Testis (tissue), 3 donors: ENCODE measurements around the gene VWA5B1. TPM values are rescaled to one million over a fixed set of nuclear protein-coding genes. Genes with fewer than 3 reads are reported as not detected.
A peak's percentile ranks its signal among the peaks of the same experiment; 100 is the strongest.

ENCODE experiments used
- DNase-seq: peaks from one replicate; pipeline ENCODE4 v3.0.0-alpha.2; 2019
- H3K27ac ChIP-seq, 2 donors: fragments of 200-600 bp; sonication (generic); one replicate each; pipeline ENCODE4 v1.5.1; 2019
- H3K27me3 ChIP-seq: fragments of 200-600 bp; sonication (generic); one replicate; pipeline ENCODE4 v1.5.1; 2019
- H3K36me3 ChIP-seq: fragments of 200-600 bp; sonication (generic); one replicate; pipeline ENCODE4 v1.5.1; 2017; ENCODE audit warnings: low read depth; ENCODE audit errors: missing control alignments
- H3K4me1 ChIP-seq: fragments of 200-600 bp; sonication (generic); one replicate; pipeline ENCODE4 v1.5.1; 2019
- H3K4me3 ChIP-seq, 2 donors: fragments of 200-600 bp; sonication (generic); one replicate each; pipeline ENCODE4 v1.5.1; 2017 to 2019
- H3K9me3 ChIP-seq: fragments of 200-600 bp; sonication (generic); one replicate; pipeline ENCODE4 v1.5.1; 2017
- POLR2A ChIP-seq: fragments of 450-650 bp; IDR thresholded peaks from one replicate; pipeline ENCODE4 v1.6.1; 2017; ENCODE audit warnings: antibody characterized with exemption, mild to moderate bottlenecking, moderate library complexity
- WGBS, 2 donors: methylation state at CpG; one replicate each; pipeline ENCODE4 v1.1.5; 2018; 5-methylcytosine and 5-hydroxymethylcytosine counted together
- intact Hi-C: fragments of 100-400 bp; cut with DNase I; formaldehyde crosslinking; loops from one replicate; pipeline ENCODE4 v1.15.1; 2023; ENCODE audit warnings: low total_unique reads
- polyA plus RNA-seq: library from polyadenylated mRNA; stranded (reverse); fragments of 350-450 nt; fragmentation: Illumina TruSeq; extraction: RNeasy Lipid Tissue Mini Kit (QIAGEN cat#74804); gene quantifications from one replicate; pipeline ENCODE4 v1.2.3, GENCODE V29; 2014; ENCODE audit warnings: low read depth, low replicate concordance; ENCODE audit not compliant: insufficient read depth
- total RNA-seq, 2 donors: library from RNA; depleted of rRNA; stranded (reverse); fragments of >200 nt; gene quantifications; one replicate each; pipeline ENCODE4 v1.2.3, GENCODE V29; 2016
- TF ChIP-seq, protein P1 (sequence below), 3 experiments: fragments of 450-650 bp in 2 of 3; fragments of 200-600 bp in 1 of 3; sonication (generic) in 1 of 3; IDR thresholded peaks; one replicate each; pipeline ENCODE4 v1.5.1; 2016 to 2019; ENCODE audit warnings: antibody characterized with exemption in 3 of 3, mild to moderate bottlenecking in 2 of 3, moderate library complexity in 1 of 3

VWA5B1 gene
- total and polyA plus RNA-seq, 3 donors from 2014 or later, result 13.1 to 23.0 (median 16.2) TPM

DNA sequence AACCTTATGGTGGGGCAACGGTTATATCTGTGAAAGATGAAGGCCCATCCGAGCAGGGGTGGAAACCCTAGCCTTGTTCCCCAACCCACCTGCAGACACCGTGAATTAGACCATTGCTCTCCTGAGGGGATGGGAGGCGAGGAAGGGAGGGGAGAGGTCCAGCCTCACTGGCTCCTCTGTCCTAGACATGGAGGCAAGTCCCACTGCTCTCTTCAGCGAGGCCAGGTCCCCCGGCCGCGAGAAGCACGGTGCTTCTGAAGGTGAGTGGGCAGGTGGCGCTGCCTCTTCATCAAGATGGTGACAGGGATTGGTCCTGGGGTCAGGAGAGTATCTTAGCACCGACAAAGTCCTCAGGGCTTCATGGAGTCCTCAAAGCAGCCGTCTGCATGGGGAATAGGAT, 59.3 kb downstream of the VWA5B1 start:
- no peak for DNase-seq
- no peaks in the 10 kb centered on the region for H3K4me1 ChIP-seq
- TF ChIP-seq POLR2A, result no peak
- TF ChIP-seq, protein P1, sequence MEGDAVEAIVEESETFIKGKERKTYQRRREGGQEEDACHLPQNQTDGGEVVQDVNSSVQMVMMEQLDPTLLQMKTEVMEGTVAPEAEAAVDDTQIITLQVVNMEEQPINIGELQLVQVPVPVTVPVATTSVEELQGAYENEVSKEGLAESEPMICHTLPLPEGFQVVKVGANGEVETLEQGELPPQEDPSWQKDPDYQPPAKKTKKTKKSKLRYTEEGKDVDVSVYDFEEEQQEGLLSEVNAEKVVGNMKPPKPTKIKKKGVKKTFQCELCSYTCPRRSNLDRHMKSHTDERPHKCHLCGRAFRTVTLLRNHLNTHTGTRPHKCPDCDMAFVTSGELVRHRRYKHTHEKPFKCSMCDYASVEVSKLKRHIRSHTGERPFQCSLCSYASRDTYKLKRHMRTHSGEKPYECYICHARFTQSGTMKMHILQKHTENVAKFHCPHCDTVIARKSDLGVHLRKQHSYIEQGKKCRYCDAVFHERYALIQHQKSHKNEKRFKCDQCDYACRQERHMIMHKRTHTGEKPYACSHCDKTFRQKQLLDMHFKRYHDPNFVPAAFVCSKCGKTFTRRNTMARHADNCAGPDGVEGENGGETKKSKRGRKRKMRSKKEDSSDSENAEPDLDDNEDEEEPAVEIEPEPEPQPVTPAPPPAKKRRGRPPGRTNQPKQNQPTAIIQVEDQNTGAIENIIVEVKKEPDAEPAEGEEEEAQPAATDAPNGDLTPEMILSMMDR (IDR thresholded peaks at IDR 0.05), result no peak
- intact Hi-C loops, result no loop called here
- no peaks in the 10 kb centered on the region for H3K27me3 ChIP-seq
- H3K9me3 ChIP-seq, result no peaks in the 10 kb centered on the region
- H3K36me3 ChIP-seq, result no peaks in the 10 kb centered on the region
- H3K4me3 ChIP-seq, result no peak overlapping the region
- H3K27ac ChIP-seq, result no peak overlapping the region
- 73 to 94% methylated on average over 3 to 12 of the region's 12 CpGs for WGBS, 2 donors

DNA sequence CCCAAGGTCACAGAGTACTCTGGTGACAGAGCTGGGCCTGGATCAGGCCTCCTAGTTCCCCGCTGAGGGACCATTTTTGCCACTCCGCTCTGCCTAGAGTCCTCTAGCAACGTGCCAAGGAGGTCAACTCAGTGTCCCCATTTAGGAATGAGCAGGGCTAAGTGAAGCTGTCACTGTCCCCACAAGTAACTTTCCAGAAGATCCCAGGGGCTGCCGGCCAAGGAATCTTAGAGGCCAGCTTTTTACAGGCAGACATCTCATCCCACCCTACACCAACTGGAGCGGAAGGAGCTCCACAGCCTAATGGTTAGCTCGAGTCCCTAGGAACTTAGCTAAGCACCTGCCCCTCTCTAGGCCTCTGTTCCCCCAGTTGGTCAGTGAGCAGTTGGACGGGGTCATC, 59.7 kb downstream of the VWA5B1 start:
- Histone ChIP-seq H3K4me1 (no peaks in the 10 kb centered on the region), H3K36me3 (no peaks in the 10 kb centered on the region), H3K9me3 (no peaks in the 10 kb centered on the region), H3K27me3 (no peaks in the 10 kb centered on the region), H3K27ac (no peak overlapping the region), H3K4me3 (no peak overlapping the region)
- intact Hi-C loops, result no loop called here
- 78 to 81% methylated on average over 6 to 7 of the region's 7 CpGs for WGBS, 2 donors
- no peak for DNase-seq
- TF ChIP-seq, protein P1 (IDR thresholded peaks at IDR 0.05), result no peak
- TF ChIP-seq POLR2A, result no peak

DNA sequence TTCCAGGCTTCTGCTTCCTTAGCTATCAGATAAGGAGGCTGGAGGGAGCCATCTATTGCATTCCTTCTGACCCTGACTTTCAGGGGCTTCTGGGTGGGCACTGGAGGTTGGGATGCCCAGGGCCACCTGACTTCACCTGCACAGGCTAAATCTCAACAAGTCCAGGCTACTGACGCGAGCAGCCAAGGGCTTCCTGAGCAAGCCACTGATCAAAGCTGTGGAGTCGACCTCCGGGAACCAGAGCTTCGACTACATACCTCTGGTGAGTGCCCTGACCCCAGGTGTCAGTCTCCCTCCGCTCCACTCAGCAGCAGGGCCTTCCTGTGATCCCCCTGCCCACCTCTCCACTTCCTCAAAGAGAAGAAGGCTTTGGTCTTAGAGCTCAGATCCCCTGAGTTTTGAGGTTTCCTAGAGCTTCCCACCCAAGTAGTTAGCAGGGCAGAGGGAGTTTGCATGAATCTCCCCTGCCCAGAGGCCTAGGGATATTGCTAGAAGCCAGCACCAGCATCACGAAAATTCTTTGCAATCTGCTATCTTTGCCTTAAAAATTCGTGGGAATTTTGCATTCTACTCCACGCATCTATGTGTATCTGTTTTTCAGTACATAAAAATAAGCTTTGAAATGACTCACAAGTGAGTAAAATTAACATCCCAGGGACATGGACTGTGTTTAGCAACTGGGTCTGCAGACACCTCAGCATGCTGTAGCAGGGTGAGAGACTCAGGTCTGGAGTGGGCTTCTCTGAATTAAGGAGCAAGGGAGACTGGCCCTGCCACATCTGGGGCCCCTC, 61.4 kb downstream of the VWA5B1 start:
- Histone ChIP-seq H3K36me3 (no peaks in the 10 kb centered on the region), H3K4me1 (peaks cover 10% of the 10 kb centered on the region), H3K4me3 (no peak overlapping the region), H3K27me3 (no peaks in the 10 kb centered on the region), H3K27ac (no peak overlapping the region), H3K9me3 (no peaks in the 10 kb centered on the region)
- no peak for DNase-seq
- no peak for TF ChIP-seq POLR2A
- TF ChIP-seq, protein P1 (IDR thresholded peaks at IDR 0.05), result no peak
- intact Hi-C loops, result no loop called here
- WGBS, 2 donors, result 81 to 85% methylated on average over 3 to 9 of the region's 9 CpGs

DNA sequence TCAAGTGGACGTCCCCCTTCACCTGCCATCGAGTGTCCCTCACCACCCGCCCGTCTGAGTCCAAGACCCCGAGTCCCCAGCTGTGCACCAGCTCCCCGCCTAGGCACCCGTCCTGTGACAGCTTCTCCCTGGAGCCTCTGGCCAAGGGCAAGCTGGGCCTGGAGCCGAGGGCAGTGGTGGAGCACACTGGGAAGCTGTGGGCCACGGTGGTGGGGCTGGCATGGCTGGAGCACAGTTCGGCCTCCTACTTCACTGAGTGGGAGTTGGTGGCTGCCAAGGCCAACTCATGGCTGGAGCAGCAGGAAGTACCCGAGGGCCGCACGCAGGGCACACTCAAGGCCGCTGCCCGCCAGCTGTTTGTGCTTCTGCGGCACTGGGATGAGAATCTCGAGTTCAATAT, 63.2 kb downstream of the VWA5B1 start:
- Histone ChIP-seq H3K27ac (no peak overlapping the region), H3K36me3 (no peaks in the 10 kb centered on the region), H3K9me3 (no peaks in the 10 kb centered on the region), H3K4me3 (no peak overlapping the region), H3K27me3 (no peaks in the 10 kb centered on the region), H3K4me1 (peaks cover 18% of the 10 kb centered on the region)
- intact Hi-C loops, result no loop called here
- 63 to 73% methylated on average over 11 to 17 of the region's 17 CpGs for WGBS, 2 donors
- DNase-seq, result peak; percentile 58
- TF ChIP-seq, protein P1 (IDR thresholded peaks at IDR 0.05), result no peak
- TF ChIP-seq POLR2A, result no peak

DNA sequence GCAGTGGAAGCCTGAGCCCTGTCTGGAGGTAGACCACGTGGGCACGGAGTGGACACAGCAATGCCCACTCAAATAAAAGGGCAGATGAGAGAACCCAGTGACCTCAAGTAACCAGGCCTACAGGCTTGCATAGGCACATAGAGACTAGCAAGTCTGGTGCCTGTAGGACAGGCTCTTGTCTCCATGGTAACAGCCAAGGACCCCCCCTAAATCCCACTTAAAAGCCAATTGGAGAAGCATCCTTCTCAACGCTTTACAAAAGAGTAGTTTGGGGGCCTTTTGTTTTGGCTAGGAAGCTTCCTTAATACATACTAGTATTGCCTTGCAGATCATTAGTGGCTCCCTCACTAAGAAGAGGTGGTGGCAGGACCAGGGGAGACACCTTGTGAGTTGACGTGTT, 63.9 kb downstream of the VWA5B1 start:
- no peaks in the 10 kb centered on the region for H3K9me3 ChIP-seq
- H3K27me3 ChIP-seq, result no peaks in the 10 kb centered on the region
- no peak overlapping the region for H3K4me3 ChIP-seq
- H3K36me3 ChIP-seq, result no peaks in the 10 kb centered on the region
- DNase-seq, result no peak
- H3K4me1 ChIP-seq, result peaks cover 26% of the 10 kb centered on the region
- no peak overlapping the region for H3K27ac ChIP-seq
- TF ChIP-seq, protein P1 (IDR thresholded peaks at IDR 0.05), result no peak
- TF ChIP-seq POLR2A, result no peak
- 91 to 94% methylated on average over 4 of the region's 4 CpGs for WGBS, 2 donors
- intact Hi-C loops, result no loop called here
